Fibroblast of gingiva (primary cell): ENCODE results near the gene ERCC3.
A peak's percentile ranks its signal among the peaks of the same experiment; 100 is the strongest.
"Not testable (repeated sequence)": the region's sequence is repeated elsewhere in the genome, so short reads cannot be mapped to it uniquely, and the experiment has no call there.

Source experiments
- DNase-seq: peaks from one replicate; pipeline ENCODE4 v3.0.0-alpha.2; 2011; ENCODE audit warnings: low read depth

The ERCC3 gene

DNA sequence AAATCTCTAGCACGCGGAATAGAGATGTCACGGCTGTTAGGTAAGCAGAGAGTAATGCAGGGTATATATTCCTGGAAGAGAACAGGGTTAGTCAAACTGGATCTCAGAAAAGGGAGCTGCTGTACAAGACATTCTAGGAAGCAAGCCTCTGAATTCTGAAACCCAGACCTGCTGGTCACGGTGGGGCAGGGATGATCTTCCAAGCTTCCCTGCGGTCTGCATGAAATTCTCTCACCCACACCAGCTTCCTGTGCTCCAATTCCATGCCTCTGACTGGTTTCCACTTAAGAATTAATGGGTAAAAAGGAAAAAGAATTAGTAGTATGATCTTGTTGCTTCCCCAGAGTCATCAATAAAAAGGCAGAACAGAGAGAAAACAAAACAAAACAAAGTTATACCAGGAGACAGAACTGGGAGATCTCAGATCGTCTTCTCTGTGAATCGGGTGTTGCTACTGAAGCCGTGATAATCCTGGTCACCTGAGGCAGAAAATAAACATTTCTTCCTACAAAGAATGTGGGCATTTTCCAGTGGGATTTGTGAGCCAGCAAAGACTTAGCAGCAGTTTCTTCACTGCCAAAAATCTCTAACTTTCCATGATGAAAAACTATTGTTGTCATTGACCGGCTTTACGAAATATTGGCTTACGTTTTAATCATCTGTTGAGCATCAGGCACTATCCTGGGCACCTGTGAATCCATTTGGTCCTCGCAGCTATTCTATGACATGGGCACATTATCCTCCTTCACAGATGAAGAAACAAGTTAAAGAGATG lies 68.6 kb downstream of the ERCC3 start:
- DNase-seq = peak; percentile 25

DNA sequence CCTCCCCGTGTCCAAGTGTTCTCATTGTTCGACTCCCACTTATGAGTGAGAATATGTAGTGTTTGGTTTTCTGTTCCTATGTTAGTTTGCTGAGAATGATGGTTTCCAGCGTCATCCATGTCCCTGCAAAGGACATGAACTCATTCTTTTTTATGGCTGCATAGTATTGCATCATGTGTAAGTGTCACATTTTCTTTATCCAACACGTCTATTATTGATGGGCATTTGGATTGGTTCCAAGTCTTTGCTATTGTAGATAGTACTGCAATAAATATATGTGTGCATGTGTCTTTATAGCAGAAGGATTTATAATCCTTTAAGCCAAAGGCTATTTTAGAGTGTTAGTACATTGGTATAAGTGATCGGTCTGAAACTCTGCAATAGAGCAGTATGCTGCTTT lies 69.8 kb downstream of the ERCC3 start:
- not testable (repeated sequence) for DNase-seq

DNA sequence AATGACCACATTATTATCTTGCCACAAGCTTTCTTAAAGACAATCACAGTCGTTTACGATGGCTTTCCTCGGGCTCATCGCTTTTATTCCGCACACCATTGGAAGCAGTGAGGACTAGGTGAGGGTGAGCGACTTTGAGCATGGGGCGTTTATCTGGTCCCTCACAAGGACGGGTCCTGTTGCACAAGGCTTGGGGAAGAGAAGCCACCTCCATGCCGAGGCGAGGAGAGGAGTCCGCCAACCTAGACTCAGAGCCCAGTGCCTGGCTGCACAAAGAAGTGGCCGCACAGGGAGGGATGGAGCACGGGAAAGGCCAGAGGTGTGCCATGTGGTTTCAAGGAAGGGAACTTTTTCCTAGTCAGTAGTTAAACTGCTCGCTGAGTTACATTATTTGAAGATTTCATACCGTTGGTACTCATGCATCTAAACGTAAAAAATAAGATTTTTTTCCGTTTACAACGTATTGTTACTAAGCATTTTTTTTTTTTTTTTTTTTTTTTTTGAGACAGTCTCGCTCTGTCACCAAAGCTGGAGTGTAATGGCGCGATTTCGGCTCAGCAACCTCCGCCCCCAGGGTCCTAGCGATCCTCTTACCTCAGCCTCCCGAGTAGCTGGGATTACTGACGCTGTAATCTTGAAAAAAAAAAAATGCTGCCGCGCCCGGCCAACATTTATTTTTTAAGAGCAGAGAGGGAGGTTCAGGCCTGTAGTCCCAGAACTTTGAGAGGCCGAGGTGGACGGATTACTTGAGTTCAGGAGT lies 73.0 kb downstream of the ERCC3 start:
- no peak for DNase-seq

DNA sequence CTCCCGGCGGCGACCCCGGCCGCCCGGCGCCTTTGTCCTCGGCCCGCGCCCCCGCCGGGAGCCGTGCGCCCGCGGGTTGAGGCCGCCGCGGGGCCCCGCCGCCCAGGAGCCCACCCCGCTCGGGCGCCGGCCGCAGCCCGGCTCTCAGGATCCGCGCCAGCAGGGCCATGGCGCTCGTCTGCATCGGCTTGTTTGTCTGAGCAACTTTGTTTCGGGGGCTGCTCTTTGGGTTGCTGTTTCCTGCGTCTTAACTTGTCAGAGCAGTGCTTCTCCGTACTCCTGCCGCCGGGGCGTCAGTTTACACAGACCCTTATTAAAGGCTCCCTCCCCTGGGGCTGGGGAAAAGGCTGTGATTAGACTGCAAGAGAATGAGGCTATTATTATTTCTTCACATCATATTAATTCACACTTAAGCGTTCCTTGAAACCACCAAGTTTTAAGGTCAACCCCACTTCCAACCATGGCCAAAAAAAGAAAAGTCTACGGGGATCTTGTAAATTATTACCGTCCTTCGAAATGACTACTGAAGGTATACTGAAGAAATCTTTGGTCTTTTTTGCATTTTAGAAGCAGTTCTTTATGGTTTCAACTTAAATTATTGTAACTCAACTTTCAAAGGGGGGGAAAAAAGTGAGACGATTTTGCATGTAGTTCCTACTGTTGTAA lies 73.7 kb downstream of the ERCC3 start, which contains the start of gene CYP27C1:
Gene CYP27C1 (minus strand): TSS at position 198 of the 666 bp plus-strand sequence. CDS start 29 bp downstream, at position 169.
- no peak for DNase-seq

DNA sequence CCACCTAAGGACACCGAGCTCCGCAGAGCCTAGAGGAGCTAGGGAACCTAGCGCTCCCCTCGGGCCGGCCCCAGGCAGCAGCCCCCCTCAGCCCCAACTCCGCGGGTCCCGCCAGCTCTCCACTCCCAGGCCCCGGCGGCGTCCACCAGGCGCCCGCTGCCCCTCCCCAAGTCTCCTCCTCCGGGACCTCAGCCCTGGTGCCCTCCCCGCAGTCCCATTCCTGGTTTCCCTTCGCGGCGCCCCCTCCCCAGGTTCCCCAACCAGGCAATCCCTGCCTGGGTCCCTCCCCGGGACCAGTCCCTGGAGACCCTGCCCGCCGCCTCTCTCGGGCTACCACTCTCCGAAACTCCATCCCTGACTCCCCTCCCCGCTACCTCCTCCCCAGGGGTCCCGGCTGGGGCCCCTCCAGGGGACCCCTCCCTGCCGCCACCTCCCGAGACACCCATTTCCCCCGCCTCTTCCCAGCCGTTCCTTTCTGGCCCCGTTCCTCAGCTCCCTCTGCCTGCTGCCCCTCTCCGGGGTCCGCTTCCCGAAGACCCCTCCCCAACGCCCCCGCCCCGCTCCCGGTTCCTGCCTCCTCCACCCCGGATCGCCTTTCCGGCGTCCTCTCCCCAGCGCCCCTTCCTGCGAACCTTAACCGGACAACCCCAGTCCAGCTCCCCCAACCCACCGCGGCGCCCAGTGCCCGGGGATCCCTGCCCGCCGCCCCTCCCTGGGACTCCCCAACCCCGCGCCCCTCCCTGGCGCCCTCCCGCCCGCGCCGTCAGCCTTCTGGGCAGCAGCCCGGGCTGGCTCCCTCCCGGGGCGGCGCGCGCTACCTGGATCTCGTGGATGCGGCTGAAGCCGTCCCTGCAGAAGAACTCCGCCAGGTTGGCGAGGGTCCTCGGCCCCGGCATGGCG lies 74.5 kb downstream of the ERCC3 start:
- DNase-seq = no peak

DNA sequence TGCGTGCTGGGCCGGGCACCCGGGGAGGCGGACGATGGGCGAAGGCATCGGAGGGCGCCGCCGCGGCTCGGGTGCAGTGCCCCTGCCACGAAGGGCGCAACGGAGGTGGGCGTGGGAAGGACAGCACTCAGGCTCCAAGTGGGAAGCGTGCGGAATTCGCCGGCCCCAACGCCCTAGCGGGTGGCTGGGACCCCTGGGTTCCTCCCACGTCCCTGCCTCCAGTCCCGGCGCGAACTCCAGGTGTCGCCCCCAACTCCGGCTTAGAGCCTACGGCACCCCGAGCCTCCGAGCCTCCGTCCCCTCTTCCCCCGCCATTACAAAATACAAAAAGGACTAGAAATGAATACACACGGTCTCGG lies 75.2 kb downstream of the ERCC3 start:
- no peak for DNase-seq

DNA sequence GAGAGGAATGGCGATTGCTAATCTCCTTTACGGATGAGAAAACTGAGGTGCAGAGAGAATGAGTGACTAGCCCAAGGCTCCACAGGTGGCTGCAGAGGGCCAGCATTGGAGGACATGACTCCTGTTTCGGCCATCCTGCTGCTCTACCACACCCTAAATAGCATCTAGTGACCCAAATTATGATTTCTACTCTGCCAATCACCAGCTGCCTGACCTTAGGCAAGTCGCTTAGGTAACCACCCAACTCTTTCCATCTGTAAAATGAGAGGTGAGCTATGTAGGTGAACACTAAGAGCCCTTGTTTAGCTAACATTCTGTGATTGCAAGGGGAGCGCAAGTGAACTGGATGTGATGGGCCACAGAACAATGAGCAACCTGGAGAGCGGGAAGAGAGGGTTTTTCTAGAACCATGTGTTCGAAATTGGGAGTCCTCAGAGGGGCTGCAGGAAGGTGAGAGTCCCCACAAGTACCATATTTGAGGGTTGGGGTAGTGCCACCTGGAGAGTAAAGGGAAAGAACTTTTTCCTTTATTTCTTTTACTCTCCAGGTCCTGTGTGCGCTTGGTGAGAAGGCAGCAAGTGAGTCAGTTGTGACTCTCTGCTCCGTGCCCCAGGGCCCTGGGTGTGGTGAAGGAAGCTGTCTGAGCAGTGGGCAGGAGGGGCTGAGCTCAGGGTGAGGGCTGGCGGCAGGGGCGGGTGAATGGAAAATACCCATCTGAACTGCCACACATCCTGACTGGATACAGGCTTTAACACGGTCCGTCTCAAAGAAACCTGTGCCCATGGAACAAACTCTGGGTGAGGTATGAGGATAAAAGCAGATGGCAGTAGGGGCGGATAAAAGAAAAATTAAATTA lies 76.2 kb downstream of the ERCC3 start:
- no peak for DNase-seq

DNA sequence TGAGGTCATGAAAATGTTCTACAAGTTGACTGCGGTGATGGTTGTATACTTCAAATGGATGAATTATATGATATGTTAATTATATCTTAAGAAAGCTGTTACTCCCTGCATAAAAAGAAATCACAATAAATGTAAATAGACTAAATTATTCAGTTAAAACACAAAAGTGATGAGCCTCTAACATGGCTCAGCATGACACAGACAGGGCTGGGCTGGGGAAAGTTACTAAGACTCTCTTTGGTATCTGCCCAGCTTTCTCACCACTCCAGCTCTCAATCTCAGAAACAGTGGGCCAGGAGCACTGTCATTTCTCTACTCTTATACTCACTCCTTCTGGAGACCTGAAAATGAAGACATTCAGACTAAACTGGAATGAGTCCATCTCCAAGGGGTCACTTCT lies 77.4 kb downstream of the ERCC3 start:
- DNase-seq = no peak

DNA sequence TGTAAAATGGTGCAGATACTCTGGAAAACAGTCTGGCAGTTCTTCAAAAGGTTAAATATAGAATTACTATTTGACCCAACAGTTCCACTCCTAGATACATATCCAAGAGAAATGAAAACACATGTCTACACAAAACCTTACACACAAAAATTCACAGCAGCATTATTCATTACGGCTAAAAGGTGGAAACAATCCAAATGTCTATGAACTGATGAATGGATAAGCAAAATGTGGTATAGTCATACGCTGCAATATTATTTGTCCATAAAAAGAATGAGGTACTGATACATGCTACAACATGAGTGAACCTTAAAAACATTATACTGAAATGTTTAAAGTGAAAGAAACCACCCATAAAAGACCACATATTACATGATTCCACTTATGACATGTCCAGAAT lies 77.8 kb downstream of the ERCC3 start:
- DNase-seq = no peak

DNA sequence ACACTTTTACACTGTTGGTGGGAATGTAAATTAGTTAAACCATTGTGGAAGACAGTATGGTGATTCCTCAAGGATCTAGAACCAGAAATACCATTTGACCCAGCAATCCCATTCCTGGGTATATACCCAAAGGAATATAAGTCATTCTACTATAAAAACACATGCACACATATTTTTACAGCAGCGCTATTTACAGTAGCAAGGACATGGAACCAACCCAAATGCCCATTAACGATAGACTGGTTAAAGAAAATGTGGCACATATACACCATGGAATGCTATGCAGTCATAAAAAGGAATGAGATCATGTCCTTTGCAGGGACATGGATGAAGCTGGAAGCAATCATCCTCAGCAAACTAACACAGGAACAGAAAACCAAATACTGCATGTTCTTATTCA lies 79.7 kb downstream of the ERCC3 start:
- not testable (repeated sequence) for DNase-seq

DNA sequence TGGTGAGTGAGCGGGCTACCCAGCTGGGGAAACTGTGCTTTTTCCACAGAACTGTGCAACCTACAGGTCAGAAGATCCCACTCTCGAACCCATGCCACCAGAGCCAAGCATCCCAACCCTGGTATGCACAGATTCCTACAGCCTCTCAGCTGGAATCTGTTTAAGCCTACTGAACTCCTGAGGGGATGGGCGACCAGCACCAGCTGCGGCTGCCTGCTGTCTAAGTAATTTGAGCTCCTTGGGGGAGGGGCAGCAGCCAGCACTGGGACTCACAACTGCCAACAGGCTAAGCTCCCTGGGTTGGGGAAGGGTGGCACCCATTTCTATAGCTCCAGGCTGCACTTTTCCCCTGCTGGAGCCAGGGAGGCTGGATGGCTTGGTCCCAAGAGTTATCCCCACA lies 85.6 kb downstream of the ERCC3 start:
- peak; percentile 45 for DNase-seq
